WTC11 (cell line): ENCODE results near the gene CPT1A. TPM values are rescaled to one million over a fixed set of nuclear protein-coding genes. Genes with fewer than 3 reads are reported as not detected.

Experiments used
- ATAC-seq: fragments of 200-7000 bp; cut with Tn5 transposase; 2 replicates; pipeline ENCODE4 v1.10.0; 2021; ENCODE audit warnings: mild to moderate bottlenecking, moderate library complexity
- CTCF ChIA-PET: fragments of 300-600 bp; sonication (Branson Sonifier 250); formaldehyde crosslinking; loops from one replicate; lab custom pipeline; 2021; ENCODE audit warnings: antibody characterized with exemption; lab: Charles Lee
- POLR2A ChIA-PET: fragments of 350-600 bp; sonication (Branson Sonifier 250); formaldehyde crosslinking; loops from one replicate; lab custom pipeline; 2021; ENCODE audit warnings: antibody characterized with exemption; lab: Charles Lee
- DNase-seq: peaks from one replicate; pipeline ENCODE4 v3.0.0; 2021; ENCODE audit warnings: low spot score
- H3K27ac Mint-ChIP-seq: 2 replicates; pipeline ENCODE4 v1.8.0; 2021; ENCODE audit warnings: mixed read lengths
- H3K27me3 Mint-ChIP-seq: 2 replicates; pipeline ENCODE4 v1.8.0; 2021; ENCODE audit warnings: low read depth, mild to moderate bottlenecking, moderate library complexity, mixed read lengths
- H3K36me3 Mint-ChIP-seq: 2 replicates; pipeline ENCODE4 v1.8.0; 2021; ENCODE audit warnings: mixed read lengths
- H3K4me1 Mint-ChIP-seq: 2 replicates; pipeline ENCODE4 v1.8.0; 2022; ENCODE audit warnings: mixed read lengths
- H3K4me3 Mint-ChIP-seq: 2 replicates; pipeline ENCODE4 v1.8.0; 2021; ENCODE audit warnings: mild to moderate bottlenecking, moderate library complexity, mixed read lengths
- H3K9me3 Mint-ChIP-seq: 2 replicates; pipeline ENCODE4 v1.8.0; 2021; ENCODE audit warnings: mixed read lengths
- CBFB ChIP-seq: sonication (generic); formaldehyde crosslinking; IDR thresholded peaks from 2 replicates; pipeline ENCODE4 v1.8.1; 2022; ENCODE audit warnings: mild to moderate bottlenecking, low read depth, missing genetic modification reagents
- CREB1 ChIP-seq: sonication (generic); formaldehyde crosslinking; IDR thresholded peaks from 2 replicates; pipeline ENCODE4 v1.8.0; 2023; ENCODE audit warnings: mild to moderate bottlenecking, missing genetic modification reagents
- CREM ChIP-seq: sonication (generic); formaldehyde crosslinking; IDR thresholded peaks from 2 replicates; pipeline ENCODE4 v1.8.1; 2022; ENCODE audit warnings: mild to moderate bottlenecking, missing genetic modification reagents, moderate library complexity
- GTF2I ChIP-seq: fragments of 250-450 bp; sonication (Bioruptor Pico); conservative IDR thresholded peaks from 2 replicates; pipeline ENCODE4 v1.4.0; 2021; ENCODE audit warnings: mild to moderate bottlenecking
- KAT7 ChIP-seq: sonication (generic); formaldehyde crosslinking; IDR thresholded peaks from 2 replicates; pipeline ENCODE4 v1.8.1; 2023; ENCODE audit warnings: missing genetic modification reagents, mild to moderate bottlenecking, borderline replicate concordance
- MYBL2 ChIP-seq: sonication (generic); formaldehyde crosslinking; IDR thresholded peaks from 2 replicates; pipeline ENCODE4 v1.8.1; 2023; ENCODE audit warnings: mild to moderate bottlenecking, moderate library complexity, missing genetic modification reagents
- NFE2L1 ChIP-seq: sonication (generic); formaldehyde crosslinking; IDR thresholded peaks from 2 replicates; pipeline ENCODE4 v1.8.1; 2023; ENCODE audit warnings: missing genetic modification reagents
- RELA ChIP-seq: sonication (generic); formaldehyde crosslinking; IDR thresholded peaks from 2 replicates; pipeline ENCODE4 v1.8.1; 2022; ENCODE audit warnings: missing genetic modification reagents, mild to moderate bottlenecking, borderline replicate concordance
- TEAD4 ChIP-seq: sonication (generic); formaldehyde crosslinking; IDR thresholded peaks from 2 replicates; pipeline ENCODE4 v1.8.0; 2022; ENCODE audit warnings: mild to moderate bottlenecking, missing genetic modification reagents
- ZNF121 ChIP-seq: sonication (generic); formaldehyde crosslinking; IDR thresholded peaks from 2 replicates; pipeline ENCODE4 v1.8.0; 2023; ENCODE audit warnings: missing genetic modification reagents
- ZNF263 ChIP-seq: sonication (generic); formaldehyde crosslinking; IDR thresholded peaks from 2 replicates; pipeline ENCODE4 v1.8.1; 2022; ENCODE audit warnings: low read depth, mild to moderate bottlenecking, moderate library complexity, missing genetic modification reagents
- ZNF317 ChIP-seq: sonication (generic); formaldehyde crosslinking; IDR thresholded peaks from 2 replicates; pipeline ENCODE4 v1.8.1; 2023; ENCODE audit warnings: low read depth, mild to moderate bottlenecking, moderate library complexity, missing genetic modification reagents, borderline replicate concordance
- ZNF423 ChIP-seq: fragments of 250-450 bp; sonication (Bioruptor Pico); IDR thresholded peaks from 2 replicates; pipeline ENCODE4 v2.1.2; 2022; ENCODE audit warnings: mild to moderate bottlenecking, moderate library complexity
- total RNA-seq: library from RNA; stranded (reverse); gene quantifications from 3 replicates; pipeline ENCODE4 v1.2.3, GENCODE V29; 2021
- TF ChIP-seq, protein P1 (sequence below): fragments of 250-450 bp; sonication (Bioruptor Pico); IDR thresholded peaks from 2 replicates; pipeline ENCODE4 v1.8.0; 2021; ENCODE audit warnings: mild to moderate bottlenecking
- TF ChIP-seq, protein P2 (sequence below): fragments of 250-450 bp; sonication (Bioruptor Pico); IDR thresholded peaks from 2 replicates; pipeline ENCODE4 v1.9.0; 2021; ENCODE audit warnings: mild to moderate bottlenecking
- TF ChIP-seq, protein P3 (sequence below): sonication (generic); formaldehyde crosslinking; IDR thresholded peaks from 2 replicates; pipeline ENCODE4 v1.8.1; 2023; ENCODE audit warnings: mild to moderate bottlenecking, moderate library complexity, missing genetic modification reagents
- TF ChIP-seq, protein P4 (sequence below): sonication (generic); formaldehyde crosslinking; IDR thresholded peaks from 2 replicates; pipeline ENCODE4 v1.8.1; 2023; ENCODE audit warnings: mild to moderate bottlenecking, missing genetic modification reagents, moderate library complexity
- TF ChIP-seq, protein P5 (sequence below): fragments of 200-600 bp; IDR thresholded peaks from 2 replicates; pipeline ENCODE4 v1.8.0; 2022; ENCODE audit warnings: antibody characterized with exemption
- TF ChIP-seq, protein P6 (sequence below): sonication (generic); formaldehyde crosslinking; IDR thresholded peaks from 2 replicates; pipeline ENCODE4 v1.8.1; 2023; ENCODE audit warnings: mild to moderate bottlenecking, missing genetic modification reagents, borderline replicate concordance
- TF ChIP-seq, protein P7 (sequence below): sonication (generic); formaldehyde crosslinking; IDR thresholded peaks from 2 replicates; pipeline ENCODE4 v1.8.1; 2023; ENCODE audit warnings: mild to moderate bottlenecking, missing genetic modification reagents

CPT1A gene
- total RNA-seq, 1 experiment from 2014 or later, result 28.1 TPM

DNA sequence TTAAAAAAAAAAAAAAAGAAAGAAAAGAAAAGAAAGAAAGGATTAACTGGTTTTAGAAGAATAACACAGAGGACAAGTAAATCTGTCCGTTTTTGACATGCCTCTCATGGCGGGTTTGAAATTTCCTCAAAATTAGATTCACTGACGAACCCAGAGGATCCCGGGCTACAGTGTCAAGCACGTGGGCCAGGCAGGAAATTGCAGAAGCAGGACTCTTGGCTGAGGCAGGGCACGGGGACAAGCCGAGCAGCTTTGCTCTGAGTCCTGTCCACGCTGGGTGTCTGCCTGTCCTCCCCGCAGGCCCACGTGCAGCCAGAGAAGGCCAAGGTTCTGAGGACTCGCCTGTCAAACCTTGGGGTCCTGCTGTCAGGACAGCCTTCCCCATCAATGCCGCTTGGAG, 132.7 kb downstream of the CPT1A start:
- ChIA-PET CTCF (interaction anchor here (0.7 to 1.2 kb wide), 3 partner anchors 77 to 242 kb away, joined by 3 read pairs; no protein-coding TSS in a partner anchor), POLR2A (interaction anchor here (0.5 kb wide), 1 partner anchor 33 kb away, joined by 3 read pairs; no protein-coding TSS in a partner anchor)
- TF ChIP-seq GTF2I, result no peak
- Mint-ChIP-seq H3K27ac (no peak overlapping the region), H3K4me1 (peaks cover 46% of the 10 kb centered on the region), H3K4me3 (no peak overlapping the region), H3K9me3 (no peaks in the 10 kb centered on the region), H3K36me3 (no peaks in the 10 kb centered on the region; the same call in 1 of the 2 replicates), H3K27me3 (no peaks in the 10 kb centered on the region)
- ATAC-seq (no peak), DNase-seq (no peak)

DNA sequence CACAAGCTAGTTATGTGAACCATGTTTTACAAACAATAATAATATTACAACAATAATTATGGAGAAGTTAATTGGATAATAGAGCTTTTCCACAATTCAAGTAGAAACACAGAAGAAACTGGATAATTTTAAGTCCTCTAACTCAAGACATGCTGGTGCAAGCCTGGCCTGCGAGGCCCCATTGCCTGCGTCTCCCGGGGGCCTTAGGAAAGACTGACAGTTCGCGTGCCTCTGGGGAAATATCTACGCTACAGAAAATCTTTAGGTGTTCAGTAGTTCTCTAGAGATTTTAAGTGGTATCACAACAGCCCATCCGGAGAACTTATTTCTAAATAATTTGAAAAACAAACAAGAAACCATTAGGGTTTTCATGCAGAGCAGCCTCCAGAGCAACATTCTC, 134.2 kb downstream of the CPT1A start:
- ATAC-seq, result no peak
- Mint-ChIP-seq H3K27ac (peak overlapping the region; percentile 90; the same call in 1 of the 2 replicates), H3K9me3 (no peaks in the 10 kb centered on the region)
- TF ChIP-seq, protein P1, sequence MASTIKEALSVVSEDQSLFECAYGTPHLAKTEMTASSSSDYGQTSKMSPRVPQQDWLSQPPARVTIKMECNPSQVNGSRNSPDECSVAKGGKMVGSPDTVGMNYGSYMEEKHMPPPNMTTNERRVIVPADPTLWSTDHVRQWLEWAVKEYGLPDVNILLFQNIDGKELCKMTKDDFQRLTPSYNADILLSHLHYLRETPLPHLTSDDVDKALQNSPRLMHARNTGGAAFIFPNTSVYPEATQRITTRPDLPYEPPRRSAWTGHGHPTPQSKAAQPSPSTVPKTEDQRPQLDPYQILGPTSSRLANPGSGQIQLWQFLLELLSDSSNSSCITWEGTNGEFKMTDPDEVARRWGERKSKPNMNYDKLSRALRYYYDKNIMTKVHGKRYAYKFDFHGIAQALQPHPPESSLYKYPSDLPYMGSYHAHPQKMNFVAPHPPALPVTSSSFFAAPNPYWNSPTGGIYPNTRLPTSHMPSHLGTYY (CRISPR knock-in tag), result no peak
- TF ChIP-seq CREB1 (CRISPR knock-in tag) (no peak), CREM (CRISPR knock-in tag) (no peak), RELA (CRISPR knock-in tag) (no peak), MYBL2 (CRISPR knock-in tag) (no peak), ZNF263 (CRISPR knock-in tag) (no peak), KAT7 (CRISPR knock-in tag) (no peak), ZNF121 (CRISPR knock-in tag) (no peak), TEAD4 (CRISPR knock-in tag) (no peak), CBFB (CRISPR knock-in tag) (no peak), ZNF317 (CRISPR knock-in tag) (no peak), NFE2L1 (CRISPR knock-in tag) (no peak), ZNF423 (no peak)
- TF ChIP-seq, protein P2, sequence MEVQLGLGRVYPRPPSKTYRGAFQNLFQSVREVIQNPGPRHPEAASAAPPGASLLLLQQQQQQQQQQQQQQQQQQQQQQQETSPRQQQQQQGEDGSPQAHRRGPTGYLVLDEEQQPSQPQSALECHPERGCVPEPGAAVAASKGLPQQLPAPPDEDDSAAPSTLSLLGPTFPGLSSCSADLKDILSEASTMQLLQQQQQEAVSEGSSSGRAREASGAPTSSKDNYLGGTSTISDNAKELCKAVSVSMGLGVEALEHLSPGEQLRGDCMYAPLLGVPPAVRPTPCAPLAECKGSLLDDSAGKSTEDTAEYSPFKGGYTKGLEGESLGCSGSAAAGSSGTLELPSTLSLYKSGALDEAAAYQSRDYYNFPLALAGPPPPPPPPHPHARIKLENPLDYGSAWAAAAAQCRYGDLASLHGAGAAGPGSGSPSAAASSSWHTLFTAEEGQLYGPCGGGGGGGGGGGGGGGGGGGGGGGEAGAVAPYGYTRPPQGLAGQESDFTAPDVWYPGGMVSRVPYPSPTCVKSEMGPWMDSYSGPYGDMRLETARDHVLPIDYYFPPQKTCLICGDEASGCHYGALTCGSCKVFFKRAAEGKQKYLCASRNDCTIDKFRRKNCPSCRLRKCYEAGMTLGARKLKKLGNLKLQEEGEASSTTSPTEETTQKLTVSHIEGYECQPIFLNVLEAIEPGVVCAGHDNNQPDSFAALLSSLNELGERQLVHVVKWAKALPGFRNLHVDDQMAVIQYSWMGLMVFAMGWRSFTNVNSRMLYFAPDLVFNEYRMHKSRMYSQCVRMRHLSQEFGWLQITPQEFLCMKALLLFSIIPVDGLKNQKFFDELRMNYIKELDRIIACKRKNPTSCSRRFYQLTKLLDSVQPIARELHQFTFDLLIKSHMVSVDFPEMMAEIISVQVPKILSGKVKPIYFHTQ (CRISPR knock-in tag), result no peak
- TF ChIP-seq, protein P3, sequence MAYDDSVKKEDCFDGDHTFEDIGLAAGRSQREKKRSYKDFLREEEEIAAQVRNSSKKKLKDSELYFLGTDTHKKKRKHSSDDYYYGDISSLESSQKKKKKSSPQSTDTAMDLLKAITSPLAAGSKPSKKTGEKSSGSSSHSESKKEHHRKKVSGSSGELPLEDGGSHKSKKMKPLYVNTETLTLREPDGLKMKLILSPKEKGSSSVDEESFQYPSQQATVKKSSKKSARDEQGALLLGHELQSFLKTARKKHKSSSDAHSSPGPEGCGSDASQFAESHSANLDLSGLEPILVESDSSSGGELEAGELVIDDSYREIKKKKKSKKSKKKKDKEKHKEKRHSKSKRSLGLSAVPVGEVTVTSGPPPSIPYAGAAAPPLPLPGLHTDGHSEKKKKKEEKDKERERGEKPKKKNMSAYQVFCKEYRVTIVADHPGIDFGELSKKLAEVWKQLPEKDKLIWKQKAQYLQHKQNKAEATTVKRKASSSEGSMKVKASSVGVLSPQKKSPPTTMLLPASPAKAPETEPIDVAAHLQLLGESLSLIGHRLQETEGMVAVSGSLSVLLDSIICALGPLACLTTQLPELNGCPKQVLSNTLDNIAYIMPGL (CRISPR knock-in tag), result no peak
- TF ChIP-seq, protein P4, sequence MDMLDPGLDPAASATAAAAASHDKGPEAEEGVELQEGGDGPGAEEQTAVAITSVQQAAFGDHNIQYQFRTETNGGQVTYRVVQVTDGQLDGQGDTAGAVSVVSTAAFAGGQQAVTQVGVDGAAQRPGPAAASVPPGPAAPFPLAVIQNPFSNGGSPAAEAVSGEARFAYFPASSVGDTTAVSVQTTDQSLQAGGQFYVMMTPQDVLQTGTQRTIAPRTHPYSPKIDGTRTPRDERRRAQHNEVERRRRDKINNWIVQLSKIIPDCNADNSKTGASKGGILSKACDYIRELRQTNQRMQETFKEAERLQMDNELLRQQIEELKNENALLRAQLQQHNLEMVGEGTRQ (CRISPR knock-in tag), result no peak
- TF ChIP-seq, protein P5, sequence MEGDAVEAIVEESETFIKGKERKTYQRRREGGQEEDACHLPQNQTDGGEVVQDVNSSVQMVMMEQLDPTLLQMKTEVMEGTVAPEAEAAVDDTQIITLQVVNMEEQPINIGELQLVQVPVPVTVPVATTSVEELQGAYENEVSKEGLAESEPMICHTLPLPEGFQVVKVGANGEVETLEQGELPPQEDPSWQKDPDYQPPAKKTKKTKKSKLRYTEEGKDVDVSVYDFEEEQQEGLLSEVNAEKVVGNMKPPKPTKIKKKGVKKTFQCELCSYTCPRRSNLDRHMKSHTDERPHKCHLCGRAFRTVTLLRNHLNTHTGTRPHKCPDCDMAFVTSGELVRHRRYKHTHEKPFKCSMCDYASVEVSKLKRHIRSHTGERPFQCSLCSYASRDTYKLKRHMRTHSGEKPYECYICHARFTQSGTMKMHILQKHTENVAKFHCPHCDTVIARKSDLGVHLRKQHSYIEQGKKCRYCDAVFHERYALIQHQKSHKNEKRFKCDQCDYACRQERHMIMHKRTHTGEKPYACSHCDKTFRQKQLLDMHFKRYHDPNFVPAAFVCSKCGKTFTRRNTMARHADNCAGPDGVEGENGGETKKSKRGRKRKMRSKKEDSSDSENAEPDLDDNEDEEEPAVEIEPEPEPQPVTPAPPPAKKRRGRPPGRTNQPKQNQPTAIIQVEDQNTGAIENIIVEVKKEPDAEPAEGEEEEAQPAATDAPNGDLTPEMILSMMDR, result no peak
- TF ChIP-seq, protein P6, sequence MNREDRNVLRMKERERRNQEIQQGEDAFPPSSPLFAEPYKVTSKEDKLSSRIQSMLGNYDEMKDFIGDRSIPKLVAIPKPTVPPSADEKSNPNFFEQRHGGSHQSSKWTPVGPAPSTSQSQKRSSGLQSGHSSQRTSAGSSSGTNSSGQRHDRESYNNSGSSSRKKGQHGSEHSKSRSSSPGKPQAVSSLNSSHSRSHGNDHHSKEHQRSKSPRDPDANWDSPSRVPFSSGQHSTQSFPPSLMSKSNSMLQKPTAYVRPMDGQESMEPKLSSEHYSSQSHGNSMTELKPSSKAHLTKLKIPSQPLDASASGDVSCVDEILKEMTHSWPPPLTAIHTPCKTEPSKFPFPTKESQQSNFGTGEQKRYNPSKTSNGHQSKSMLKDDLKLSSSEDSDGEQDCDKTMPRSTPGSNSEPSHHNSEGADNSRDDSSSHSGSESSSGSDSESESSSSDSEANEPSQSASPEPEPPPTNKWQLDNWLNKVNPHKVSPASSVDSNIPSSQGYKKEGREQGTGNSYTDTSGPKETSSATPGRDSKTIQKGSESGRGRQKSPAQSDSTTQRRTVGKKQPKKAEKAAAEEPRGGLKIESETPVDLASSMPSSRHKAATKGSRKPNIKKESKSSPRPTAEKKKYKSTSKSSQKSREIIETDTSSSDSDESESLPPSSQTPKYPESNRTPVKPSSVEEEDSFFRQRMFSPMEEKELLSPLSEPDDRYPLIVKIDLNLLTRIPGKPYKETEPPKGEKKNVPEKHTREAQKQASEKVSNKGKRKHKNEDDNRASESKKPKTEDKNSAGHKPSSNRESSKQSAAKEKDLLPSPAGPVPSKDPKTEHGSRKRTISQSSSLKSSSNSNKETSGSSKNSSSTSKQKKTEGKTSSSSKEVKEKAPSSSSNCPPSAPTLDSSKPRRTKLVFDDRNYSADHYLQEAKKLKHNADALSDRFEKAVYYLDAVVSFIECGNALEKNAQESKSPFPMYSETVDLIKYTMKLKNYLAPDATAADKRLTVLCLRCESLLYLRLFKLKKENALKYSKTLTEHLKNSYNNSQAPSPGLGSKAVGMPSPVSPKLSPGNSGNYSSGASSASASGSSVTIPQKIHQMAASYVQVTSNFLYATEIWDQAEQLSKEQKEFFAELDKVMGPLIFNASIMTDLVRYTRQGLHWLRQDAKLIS (CRISPR knock-in tag), result no peak
- TF ChIP-seq, protein P7, sequence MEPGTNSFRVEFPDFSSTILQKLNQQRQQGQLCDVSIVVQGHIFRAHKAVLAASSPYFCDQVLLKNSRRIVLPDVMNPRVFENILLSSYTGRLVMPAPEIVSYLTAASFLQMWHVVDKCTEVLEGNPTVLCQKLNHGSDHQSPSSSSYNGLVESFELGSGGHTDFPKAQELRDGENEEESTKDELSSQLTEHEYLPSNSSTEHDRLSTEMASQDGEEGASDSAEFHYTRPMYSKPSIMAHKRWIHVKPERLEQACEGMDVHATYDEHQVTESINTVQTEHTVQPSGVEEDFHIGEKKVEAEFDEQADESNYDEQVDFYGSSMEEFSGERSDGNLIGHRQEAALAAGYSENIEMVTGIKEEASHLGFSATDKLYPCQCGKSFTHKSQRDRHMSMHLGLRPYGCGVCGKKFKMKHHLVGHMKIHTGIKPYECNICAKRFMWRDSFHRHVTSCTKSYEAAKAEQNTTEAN, result no peak

More for the DNA sequence above, 134.2 kb downstream of the CPT1A start:
- peaks cover 41% of the 10 kb centered on the region for H3K4me1 Mint-ChIP-seq
- no peaks in the 10 kb centered on the region; the same call in 1 of the 2 replicates for H3K36me3 Mint-ChIP-seq
- no peak overlapping the region for H3K4me3 Mint-ChIP-seq
- DNase-seq, result no peak
- POLR2A ChIA-PET, result no interaction called here
- CTCF ChIA-PET, result interaction anchor here (0.9 to 1.2 kb wide), 2 partner anchors 42 to 75 kb away, joined by 3 read pairs; no protein-coding TSS in a partner anchor
- H3K27me3 Mint-ChIP-seq, result no peaks in the 10 kb centered on the region
